NCI-H2029 treated with DMSO at 0.1 percent for 48 hours (cell line): Measurements from ENCODE around the gene ANKRD2.

Source experiments
- DNase-seq: peaks from one replicate; lab custom pipeline; 2025; lab: John Stamatoyannopoulos, UW

ANKRD2 gene

DNA sequence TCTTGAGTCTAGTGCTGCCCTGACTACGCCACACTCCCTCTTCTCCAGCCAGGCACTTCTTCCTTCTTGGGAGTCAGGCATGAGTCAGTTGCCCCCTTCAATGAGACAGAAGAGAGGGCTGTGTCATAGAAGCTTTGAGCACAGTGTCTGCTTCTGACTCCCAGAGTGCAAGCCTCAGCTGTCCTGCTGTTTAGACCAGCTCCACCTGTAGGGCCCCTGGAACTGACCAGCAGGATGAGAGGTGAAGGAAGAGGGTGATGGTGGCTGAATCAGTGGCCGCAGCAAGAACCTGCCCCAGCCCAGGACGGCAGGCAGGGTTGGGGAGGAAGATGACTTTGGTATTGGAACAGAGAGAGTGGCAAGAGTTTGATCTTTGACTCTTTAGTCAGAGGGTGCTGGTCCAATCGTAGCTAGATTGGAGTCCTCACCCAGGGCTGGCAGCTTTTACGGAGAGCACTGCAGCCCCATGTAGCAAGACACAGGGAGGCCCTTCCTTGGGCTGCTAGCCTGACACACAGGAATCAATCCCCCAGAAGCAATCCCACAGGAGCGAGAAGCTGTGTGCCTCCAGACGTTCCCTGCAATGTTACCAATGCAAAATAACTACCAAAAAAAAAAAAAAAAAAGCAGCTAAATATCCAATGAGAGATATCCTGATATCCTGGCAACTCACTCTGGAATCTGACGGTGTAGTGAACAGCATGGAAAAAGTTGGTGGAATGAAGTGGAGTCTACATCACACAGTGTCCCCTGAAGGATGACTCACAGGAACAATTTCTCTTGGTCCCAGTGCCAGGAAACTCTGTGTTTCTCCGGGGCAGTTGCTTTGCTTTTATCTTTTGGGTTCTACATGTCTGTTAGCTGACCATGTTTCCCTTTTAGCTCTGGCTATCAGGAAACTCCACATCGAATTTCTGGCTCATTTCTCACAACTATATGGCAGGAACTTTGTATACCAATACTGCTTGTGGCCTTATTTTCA lies 23.8 kb downstream of the ANKRD2 start:
- no peak for DNase-seq

DNA sequence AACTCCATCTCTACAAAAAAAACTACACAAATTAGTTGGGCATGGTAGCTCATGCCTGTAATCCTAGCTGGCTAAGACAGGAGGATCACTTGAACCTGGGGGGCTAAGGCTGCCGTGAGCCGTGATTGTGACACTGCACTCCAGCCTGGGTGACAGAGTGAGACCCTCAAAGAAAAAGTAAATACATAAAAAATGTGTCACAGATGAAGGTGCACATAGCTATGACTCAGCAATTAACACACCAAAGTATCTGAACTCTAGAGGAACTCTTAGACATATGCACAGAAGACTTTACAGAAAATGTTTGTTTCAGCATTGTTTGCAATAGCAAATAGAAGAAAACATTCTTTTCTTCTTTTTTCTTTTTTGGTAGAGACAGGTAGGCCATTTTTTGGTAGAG lies 25.2 kb downstream of the ANKRD2 start:
- DNase-seq: no peak

DNA sequence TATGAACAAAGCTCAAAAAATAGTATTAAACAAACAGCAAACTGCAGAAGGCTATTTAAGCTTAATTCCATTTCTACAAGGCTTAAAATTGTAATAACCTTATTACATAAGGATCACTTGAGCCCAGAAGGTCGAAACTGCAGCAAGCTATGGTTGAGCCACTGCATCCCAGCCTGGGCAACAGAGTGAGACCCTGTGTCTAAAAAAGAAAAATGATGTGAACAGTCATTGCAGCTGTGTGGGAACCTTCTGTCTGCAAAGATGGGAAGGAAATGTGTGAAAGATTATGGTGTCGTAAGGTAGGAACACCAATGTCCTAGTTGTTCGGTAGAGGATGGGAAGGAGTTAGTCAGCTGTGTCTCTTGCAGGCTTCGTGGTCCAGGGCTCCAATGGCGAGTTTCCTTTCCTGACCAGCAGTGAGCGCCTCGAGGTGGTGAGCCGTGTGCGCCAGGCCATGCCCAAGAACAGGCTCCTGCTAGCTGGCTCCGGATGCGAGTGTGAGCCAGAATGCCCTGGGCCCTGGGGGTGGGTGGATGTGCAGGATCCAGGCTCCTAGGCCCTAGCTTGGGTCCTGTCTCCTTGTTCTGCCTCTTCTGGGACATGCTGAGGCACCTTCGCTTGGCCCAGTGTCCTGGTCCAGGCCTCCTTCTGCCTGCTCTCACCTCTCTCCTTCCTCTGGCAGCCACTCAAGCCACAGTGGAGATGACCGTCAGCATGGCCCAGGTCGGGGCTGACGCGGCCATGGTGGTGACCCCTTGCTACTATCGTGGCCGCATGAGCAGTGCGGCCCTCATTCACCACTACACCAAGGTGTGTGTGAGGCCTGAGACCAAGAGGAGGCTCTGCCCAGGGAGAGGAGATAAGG lies 26.1 kb downstream of the ANKRD2 start:
- no peak for DNase-seq

DNA sequence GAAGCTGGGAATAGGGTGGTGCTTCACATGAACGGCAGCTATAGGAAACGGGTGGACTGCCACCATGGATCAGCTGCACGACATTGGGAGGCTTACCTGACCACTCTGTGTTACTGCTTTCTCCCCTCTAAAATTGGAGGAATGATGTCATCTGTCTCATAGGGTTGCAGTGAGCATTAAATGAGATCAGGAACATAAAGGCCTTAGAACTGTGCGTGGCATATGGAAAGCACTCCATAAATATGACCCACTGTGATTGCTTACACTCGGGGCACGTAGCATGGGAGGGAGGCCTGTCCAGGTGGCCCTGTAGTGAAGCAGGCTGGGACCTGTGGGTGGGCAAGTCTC lies 26.7 kb downstream of the ANKRD2 start:
- no peak for DNase-seq

DNA sequence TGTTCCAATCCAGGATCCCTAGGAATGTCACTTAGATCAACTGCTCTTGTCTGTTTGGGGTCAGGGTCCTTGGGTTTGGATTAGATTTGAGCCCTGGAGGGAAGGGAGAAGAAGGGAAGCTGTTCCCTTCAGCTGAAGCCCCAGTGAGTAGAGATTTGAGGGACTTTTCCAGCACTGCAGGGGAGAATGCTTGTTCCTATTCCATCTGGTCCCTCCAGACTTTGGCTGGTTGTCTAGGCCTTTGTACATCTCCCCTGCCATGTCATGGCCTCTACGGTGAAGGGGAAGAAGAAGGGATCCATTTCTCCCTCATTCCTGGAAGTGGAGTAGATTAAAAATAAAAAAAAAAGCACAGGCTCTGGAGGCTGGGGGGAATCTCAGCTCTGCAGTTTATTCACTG lies 28.0 kb downstream of the ANKRD2 start:
- no peak for DNase-seq

DNA sequence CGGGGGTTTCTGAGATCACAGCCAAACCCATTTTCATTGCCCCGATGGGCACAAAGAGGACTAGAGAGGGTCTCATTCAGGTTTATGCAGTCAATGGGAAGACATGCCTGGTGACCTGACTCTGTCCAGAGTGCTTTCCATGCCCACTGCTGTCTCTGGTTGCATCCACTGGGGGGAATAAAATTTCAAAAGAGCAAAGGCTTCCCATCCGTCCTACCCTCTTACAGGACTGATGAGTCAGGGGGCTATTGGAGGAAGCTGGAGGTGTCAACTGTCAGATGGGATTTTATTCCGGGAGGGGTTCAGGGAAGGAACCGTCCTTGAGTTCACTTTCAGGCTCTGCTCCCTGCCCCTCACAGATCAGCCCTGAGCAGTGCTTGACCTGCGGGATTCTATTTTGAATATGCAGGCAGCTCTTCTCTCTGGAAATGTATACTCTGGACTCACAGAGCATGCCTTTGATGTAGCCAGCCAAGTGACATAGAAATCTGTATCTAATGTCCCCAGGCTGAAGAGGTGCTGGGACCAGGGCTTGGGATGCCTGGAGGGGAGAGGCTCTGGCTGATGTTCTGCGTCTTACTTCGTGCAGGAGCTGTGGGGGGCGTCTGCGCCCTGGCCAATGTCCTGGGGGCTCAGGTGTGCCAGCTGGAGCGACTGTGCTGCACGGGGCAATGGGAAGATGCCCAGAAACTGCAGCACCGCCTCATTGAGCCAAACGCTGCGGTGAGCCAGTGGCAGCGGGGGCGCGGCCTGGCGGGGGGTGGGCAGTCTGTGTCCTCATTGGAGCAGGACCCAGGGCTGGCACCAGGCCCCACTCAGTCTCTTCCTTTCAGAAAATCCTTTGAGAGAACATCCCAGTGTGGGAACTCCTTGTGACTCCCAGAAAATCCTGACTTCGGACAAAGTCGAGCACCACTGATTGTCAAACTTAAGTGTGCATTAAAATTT lies 29.0 kb downstream of the ANKRD2 start:
- DNase-seq: no peak

DNA sequence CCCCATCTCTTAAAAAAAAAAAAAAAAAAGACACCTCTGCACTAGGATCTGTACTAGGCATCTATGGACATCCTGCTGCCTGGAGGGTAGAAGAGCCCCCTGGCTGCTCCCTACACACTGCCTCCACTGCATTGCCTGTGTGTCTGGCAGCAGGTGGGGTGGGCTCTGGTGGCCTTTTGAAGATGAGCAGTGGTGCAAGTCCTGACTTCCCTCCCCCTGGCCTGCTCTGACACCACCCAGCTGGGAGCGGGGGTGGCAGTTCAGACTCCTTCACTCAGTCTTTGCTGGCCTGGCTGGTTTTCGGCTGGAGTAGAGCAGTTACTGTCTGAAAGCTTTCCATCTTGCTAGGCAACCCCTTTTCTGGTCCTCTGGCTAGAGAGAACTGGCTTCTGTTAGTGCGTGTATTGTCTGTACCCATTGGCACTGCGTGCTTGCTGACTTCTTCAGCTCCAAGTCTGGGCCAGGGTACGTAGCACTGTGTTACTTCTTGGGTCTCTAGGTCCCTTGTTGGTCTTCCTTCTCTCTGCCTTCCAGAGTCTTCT lies 34.6 kb downstream of the ANKRD2 start:
- DNase-seq: no peak

DNA sequence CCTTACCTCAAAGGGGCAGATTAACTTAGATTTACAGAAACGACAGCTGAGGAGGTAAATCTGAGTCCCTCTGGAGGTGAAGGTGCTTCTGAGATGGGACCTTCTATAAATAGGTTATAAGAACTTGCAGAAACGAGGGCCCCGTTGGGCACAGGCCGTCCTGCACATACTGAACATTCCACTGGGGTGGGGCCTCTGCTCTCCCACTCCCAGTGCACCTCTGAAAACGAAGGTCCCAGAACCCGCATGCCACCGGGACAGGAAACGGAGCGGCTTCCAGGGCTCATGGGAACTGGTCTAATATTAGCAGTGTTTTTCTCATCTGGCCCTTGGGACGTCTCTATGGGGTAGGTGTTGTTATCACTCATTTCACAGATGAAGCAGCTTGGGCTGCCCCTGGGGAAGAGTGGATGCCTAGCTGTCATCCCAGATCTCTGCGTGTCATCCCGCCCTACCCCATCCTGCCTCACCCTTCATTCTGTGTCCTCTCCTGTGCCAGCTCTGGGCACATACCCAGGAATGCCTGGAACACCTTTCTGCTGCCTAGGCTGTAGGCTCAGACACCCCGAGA lies 36.5 kb downstream of the ANKRD2 start:
- no peak for DNase-seq

DNA sequence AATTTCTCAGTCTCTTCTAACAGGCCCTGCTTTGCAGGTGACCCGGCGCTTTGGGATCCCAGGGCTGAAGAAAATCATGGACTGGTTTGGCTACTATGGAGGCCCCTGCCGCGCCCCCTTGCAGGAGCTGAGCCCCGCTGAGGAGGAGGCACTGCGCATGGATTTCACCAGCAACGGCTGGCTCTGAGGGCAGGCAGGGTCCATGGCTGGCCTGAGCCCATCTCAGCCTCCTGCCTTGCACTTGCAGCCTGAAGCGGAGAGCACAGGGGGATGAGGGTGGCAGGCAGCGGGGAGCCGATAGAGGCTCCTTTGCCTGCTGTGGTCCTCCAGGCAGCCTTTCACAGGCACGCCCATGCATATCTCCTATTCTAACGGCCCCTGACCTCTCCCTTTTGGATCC lies 38.9 kb downstream of the ANKRD2 start:
- DNase-seq: no peak

DNA sequence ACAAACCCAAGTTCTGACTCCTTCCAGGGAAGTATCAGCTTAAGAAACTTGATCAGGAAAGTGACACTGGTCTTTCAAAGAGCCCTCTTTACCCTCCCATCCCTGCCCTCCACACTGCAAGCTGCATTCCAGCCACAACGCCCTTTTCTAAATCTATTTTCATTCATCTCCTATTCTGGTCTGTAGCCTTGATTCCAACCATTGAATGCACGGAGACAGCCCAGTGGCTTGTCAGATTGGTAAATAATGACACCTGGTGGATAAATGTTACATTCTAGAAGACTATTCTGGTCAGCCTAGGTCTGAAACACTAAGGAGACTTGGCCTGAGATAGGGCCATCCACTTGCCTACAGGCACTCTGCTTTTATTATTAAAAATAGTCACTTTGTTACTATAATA lies 39.8 kb downstream of the ANKRD2 start:
- DNase-seq: no peak

DNA sequence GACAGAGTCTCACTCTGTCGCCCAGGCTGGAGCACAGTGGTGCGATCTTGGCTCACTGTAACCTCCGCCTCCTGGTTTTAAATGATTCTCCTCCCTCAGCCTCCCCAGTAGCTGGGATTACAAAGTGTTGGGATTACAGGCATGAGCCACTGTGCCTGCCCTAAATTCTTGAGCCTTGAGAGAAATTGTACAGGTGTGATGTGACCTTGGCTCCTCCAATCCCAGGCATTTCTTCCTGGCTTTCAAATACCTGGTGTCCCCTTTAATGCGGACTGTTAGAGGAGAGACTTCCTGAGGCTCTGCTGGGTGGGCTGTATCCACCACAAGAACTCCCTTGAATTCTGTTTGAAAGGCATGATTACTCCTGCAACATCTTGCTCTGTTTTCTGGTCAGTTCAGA lies 45.7 kb downstream of the ANKRD2 start:
- no peak for DNase-seq

DNA sequence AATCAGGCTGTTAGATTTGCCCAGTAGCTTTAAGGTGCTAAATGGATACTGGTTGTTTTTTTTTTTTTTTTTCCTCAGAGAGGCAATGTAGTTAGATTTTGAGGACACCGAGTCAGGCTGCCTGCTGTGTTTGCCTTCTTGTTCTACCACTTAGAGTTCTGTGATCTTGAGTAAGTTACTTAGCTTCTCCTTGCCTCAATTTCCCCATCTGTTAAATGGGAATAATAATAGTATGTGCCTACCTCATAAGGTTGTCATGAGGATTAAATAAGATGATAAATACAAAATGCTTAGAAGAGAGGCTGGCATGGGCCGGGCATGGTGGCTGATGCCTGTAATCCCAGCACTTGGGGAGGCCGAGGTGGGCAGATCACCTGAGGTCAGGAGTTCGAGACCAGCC lies 46.2 kb downstream of the ANKRD2 start:
- no peak for DNase-seq

DNA sequence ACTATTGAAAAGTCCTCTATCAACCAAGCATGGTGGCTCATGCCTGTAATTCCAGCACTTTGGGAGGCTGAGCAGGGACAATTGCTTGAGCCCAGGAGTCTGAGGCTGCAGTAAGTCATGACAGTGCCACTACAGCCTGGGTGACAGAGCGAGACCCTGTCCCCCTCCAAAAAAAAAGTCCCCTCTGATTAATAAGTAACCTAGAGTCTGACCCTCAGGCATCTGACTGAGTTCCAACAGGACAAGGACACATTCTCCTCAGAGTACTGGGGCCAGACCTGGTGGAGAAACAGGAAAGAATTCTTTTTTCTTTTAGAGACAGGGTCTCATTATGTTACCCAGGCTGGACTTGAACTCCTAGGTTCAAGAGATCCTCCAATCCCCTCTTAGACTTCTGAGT lies 50.7 kb downstream of the ANKRD2 start:
- DNase-seq: no peak

DNA sequence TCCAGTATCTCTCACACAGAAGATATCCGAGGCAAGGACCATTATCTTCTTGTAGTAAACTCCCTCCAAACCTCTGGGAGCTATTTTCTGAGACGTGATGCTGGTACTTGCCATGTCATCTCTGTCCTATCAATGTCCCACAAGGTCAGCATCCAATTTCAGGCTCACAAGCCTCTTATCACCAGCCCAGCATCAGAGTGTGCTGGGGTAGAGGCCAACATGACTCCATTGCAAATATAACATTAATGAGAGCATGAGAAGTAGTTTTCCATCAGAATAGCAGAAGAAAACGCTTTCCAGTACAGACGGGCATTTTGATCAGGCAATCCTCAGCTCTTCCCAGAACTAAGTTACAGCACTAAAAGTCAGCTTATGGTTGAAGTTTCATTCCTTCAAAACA lies 55.2 kb downstream of the ANKRD2 start:
- DNase-seq: no peak

DNA sequence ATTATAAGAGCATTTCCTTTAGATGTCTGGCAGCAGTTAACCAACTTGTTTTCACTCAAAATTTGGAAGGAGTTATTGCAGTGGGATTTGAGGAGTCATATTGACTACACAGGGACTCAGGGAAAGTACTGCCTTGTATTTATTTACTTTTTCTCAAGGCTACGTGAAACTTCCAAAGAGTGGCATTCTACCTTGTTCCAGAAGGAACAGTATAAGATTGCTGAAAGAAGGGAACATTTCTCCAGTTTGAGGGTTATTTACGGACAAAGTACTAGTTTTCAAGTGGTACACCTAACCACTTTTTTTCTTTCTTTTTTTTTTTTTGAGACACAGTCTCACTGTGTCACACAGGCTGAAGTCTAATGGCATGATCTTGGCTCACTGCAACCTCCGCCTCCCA lies 55.6 kb downstream of the ANKRD2 start:
- no peak for DNase-seq

DNA sequence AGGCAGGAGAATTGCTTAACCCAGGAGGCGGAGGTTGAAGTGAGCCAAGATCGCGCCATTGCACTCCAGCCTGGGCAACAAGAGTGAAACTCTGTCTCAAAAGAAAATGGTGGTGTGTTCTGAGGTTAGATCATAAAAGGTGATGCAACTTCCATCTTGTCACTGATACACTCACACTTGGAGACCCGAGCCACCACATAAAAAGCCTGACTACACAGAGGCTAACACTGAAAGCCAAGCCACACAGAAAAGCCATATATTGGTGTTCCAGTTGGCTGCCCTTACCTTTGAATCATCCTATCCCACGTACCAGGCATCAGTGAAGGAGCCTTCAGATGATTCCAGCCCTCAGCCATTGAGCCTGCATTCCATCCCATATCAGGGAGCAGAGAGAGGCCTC lies 56.7 kb downstream of the ANKRD2 start:
- DNase-seq: no peak

DNA sequence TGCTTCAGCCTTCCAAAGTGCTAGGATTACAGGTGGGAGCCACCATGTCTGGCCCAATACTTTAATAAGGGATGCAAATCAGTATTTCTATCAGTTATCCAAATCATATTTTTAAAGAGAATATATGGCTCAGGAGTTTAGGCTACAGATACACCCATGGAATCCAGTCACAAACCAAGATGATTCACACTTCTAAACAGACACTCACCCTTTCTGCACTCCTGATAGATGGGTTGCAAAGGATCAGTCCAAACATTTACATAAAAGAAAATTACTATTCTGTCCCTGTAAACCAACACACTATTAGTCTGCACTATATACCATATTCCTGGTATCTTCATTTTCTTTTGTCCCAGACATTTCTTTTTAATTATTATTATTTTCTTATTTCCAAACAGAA lies 58.5 kb downstream of the ANKRD2 start:
- DNase-seq: no peak

DNA sequence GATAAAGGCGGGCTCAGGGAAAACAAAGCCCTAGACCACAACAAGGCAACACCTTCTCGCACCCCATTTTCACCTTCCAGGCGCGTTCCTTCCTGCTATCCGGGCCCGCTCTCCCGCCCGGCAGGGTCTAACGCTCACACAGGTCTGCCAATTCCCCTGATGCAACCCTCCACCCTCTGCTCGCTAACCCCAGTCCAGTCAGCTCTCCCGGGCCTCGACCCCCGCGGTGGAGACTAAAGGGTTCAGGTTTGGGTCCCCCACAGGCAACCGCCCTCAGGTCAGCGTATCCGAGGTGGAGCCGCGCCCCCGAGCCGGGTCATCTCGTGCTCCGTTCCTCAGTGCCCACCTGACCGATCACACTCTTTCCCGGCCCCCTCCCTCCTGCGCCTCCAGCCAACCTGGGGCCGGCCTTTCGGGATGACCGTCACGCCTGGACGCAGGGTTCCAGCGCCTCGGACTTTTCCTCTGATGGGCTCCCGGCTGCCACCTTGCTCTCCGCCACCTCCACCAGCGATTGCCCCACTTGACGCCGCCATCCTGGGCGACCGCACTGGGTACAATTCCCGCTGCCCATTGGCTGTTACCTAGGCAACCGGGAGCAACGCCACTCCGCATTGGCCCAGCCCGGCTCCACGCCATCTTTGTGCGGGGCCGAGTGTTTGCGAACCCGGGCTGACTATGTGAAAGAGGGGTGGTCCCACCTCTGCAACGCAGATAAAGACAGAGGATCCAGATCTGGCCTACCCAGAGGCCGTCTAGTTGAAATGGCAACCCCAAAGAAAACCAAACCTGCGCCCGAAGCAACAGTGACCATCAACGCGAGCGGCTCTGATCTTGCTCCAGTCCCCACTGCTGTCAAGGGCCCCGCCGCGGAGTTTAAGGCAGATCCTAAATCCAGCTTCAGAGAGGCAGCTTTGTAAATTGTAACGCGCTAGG lies 60.6 kb downstream of the ANKRD2 start, which contains the start of gene MORN4:
TSS of gene MORN4 (minus strand) at position 552 of the 936 bp plus-strand sequence. CDS start 13,847 bp downstream, outside the sequence.
- peak; percentile 23 for DNase-seq
